NCI-H2107 treated with DMSO at 0.1 percent for 48 hours (cell line): ENCODE results near the gene FRMD3.

Source experiments
- DNase-seq: peaks from one replicate; lab custom pipeline; 2025; ENCODE audit not compliant: unreplicated experiment; lab: John Stamatoyannopoulos, UW

The FRMD3 gene

DNA sequence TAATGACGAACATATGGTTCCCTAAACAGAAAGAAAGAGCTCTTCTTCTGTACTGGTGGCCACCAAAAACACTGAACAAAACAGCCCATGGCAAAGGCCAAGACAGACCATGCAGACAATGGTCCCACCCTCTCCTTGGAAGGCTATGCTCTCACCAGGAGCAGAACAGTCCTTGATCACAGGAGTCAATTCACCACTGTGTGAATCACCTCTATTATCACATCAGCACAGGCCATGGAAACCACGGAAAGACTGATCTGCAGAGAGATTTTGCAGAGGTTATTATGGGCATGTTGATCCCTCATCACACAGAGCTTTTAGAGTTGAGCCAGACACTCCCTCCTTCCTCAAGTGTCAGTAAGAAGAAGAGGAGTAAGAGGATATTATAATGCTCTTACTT lies 341.3 kb downstream of the FRMD3 start:
- no peak for DNase-seq
